Upper lobe of left lung (tissue), 6 donors: ENCODE data around the gene HTR2A. TPM values are rescaled to one million over a fixed set of nuclear protein-coding genes. Genes with fewer than 3 reads are reported as not detected.

Experiments used
- ATAC-seq, 2 donors: fragments of 200-7000 bp; cut with Tn5 transposase; one replicate each; pipeline ENCODE4 v1.9.1; 2022; ENCODE audit warnings: mild to moderate bottlenecking in 2 of 2, moderate library complexity in 2 of 2; ENCODE audit not compliant: low FRiP score in 2 of 2
- DNase-seq, 2 donors: peaks; one replicate each; pipeline ENCODE4 v3.0.0-alpha.2; 2019 to 2020
- H3K27ac ChIP-seq, 4 donors: fragments of 200-600 bp; sonication (generic); one replicate each; pipeline ENCODE4 v1.5.1; 2016 to 2019
- H3K27me3 ChIP-seq, 4 donors: fragments of 200-600 bp; sonication (generic); one replicate each; pipeline ENCODE4 v1.5.1; 2017 to 2019
- H3K36me3 ChIP-seq, 4 donors: fragments of 200-600 bp; sonication (generic); one replicate each; pipeline ENCODE4 v1.5.1; 2016 to 2019
- H3K4me1 ChIP-seq, 4 donors: fragments of 200-600 bp; sonication (generic); one replicate each; pipeline ENCODE4 v1.5.1; 2018 to 2019
- H3K4me3 ChIP-seq, 4 donors: fragments of 200-600 bp; sonication (generic); one replicate each; pipeline ENCODE4 v1.5.1; 2017 to 2019; ENCODE audit warnings: mild to moderate bottlenecking in 2 of 4, moderate library complexity in 1 of 4
- H3K9me3 ChIP-seq, 4 donors: fragments of 200-600 bp; sonication (generic); one replicate each; pipeline ENCODE4 v1.5.1; 2018 to 2019
- CTCF ChIP-seq, 6 experiments: fragments of 450-650 bp in 4 of 6; fragments of 200-600 bp in 2 of 6; sonication (generic) in 2 of 6; IDR thresholded peaks; one replicate each; pipeline ENCODE4 v1.5.1; 2016 to 2019; ENCODE audit warnings: antibody characterized with exemption in 6 of 6
- EP300 ChIP-seq, 4 donors: sonication (generic); formaldehyde crosslinking; IDR thresholded peaks; one replicate each; pipeline ENCODE4 v1.5.1; 2017; ENCODE audit warnings: antibody characterized with exemption in 4 of 4, control low read depth in 2 of 4
- POLR2A ChIP-seq, 4 donors: fragments of 450-650 bp; IDR thresholded peaks; one replicate each; pipeline ENCODE4 v1.5.1; 2016 to 2017; ENCODE audit warnings: antibody characterized with exemption in 4 of 4, mild to moderate bottlenecking in 2 of 4
- POLR2AphosphoS5 ChIP-seq, 2 donors: sonication (generic); formaldehyde crosslinking; IDR thresholded peaks; one replicate each; pipeline ENCODE4 v1.5.1; 2017; ENCODE audit warnings: antibody characterized with exemption in 2 of 2
- WGBS, 2 donors: methylation state at CpG; one replicate each; pipeline ENCODE4 v1.1.5; 2017 to 2018; 5-methylcytosine and 5-hydroxymethylcytosine counted together
- total RNA-seq, 6 donors: library from RNA; depleted of rRNA in 4 of 6; stranded (reverse); fragments of >200 nt in 4 of 6; gene quantifications; one replicate each; pipeline versions ENCODE4 v1.1.0 to v1.2.1, GENCODE V29; 2016 to 2021
- donor health status: DM: no; HTN: no; CAD: no; lungs with moderate emphysema.
- donor health status: DM: no; HTN: yes; CAD: no; lungs with severe emphysema.

The HTR2A gene
- total RNA-seq, 6 donors from 2014 or later: 0.15 to 0.57 (median 0.30) TPM; not detected in 3

GRCh38 chr13:46804391-46804815 is 92.5 kb downstream of the HTR2A start:
- DNase-seq (no peak), ATAC-seq (no peak)
- Histone ChIP-seq H3K9me3 (no peaks in the 10 kb centered on the region), H3K27ac (no peak overlapping the region), H3K27me3 (no peaks in the 10 kb centered on the region), H3K36me3 (no peaks in the 10 kb centered on the region), H3K4me1 (no peaks in the 10 kb centered on the region), H3K4me3 (no peak overlapping the region)
- WGBS, 2 donors: 95 to 97% methylated on average over 2 to 3 of the region's 3 CpGs
- TF ChIP-seq CTCF (IDR thresholded peaks at IDR 0.05) (no peak), POLR2AphosphoS5 (IDR thresholded peaks at IDR 0.05) (no peak), EP300 (IDR thresholded peaks at IDR 0.05) (no peak), POLR2A (IDR thresholded peaks at IDR 0.05) (no peak)

GRCh38 chr13:46803586-46803985 is 93.3 kb downstream of the HTR2A start:
- DNase-seq: no peak
- Histone ChIP-seq H3K27ac (no peak overlapping the region), H3K9me3 (no peaks in the 10 kb centered on the region), H3K4me1 (no peaks in the 10 kb centered on the region), H3K27me3 (no peaks in the 10 kb centered on the region), H3K36me3 (no peaks in the 10 kb centered on the region), H3K4me3 (no peak overlapping the region)
- no peak for ATAC-seq
- WGBS, 2 donors: 92 to 95% methylated on average over 5 of the region's 5 CpGs
- TF ChIP-seq POLR2AphosphoS5 (IDR thresholded peaks at IDR 0.05): no peak

- WGBS, 2 donors: 45 to 58% methylated on average over 1 of the region's 1 CpG
- no peak for DNase-seq
- no peak for TF ChIP-seq EP300 (IDR thresholded peaks at IDR 0.05)
- no peak for TF ChIP-seq POLR2A (IDR thresholded peaks at IDR 0.05)
- no peak overlapping the region for H3K27ac ChIP-seq
- ATAC-seq: no peak
- no peaks in the 10 kb centered on the region for H3K9me3 ChIP-seq
- H3K4me1 ChIP-seq: peaks cover 0 to 11% (median 6%) of the 10 kb centered on the region in 4 donors
- no peaks in the 10 kb centered on the region for H3K36me3 ChIP-seq
- no peak overlapping the region for H3K4me3 ChIP-seq
- H3K27me3 ChIP-seq: no peaks in the 10 kb centered on the region
Measured at GRCh38 chr13:46801858-46802257, 95.0 kb downstream of the HTR2A start.

- DNase-seq (no peak), ATAC-seq (no peak)
- Histone ChIP-seq H3K4me3 (no peak overlapping the region), H3K4me1 (peaks cover 20 to 33% (median 26%) of the 10 kb centered on the region in 4 donors), H3K27me3 (no peaks in the 10 kb centered on the region), H3K27ac (no peak overlapping the region), H3K9me3 (no peaks in the 10 kb centered on the region), H3K36me3 (no peaks in the 10 kb centered on the region)
- 36 to 65% methylated on average over 4 of the region's 4 CpGs for WGBS, 2 donors
- no peak for TF ChIP-seq POLR2AphosphoS5 (IDR thresholded peaks at IDR 0.05)
- TF ChIP-seq EP300 (IDR thresholded peaks at IDR 0.05): no peak
- no peak for TF ChIP-seq CTCF (IDR thresholded peaks at IDR 0.05)
- no peak for TF ChIP-seq POLR2A (IDR thresholded peaks at IDR 0.05)
Measured at GRCh38 chr13:46799139-46799538, 97.7 kb downstream of the HTR2A start.

- H3K4me1 ChIP-seq: peaks cover 21 to 42% (median 31%) of the 10 kb centered on the region in 4 donors
- H3K27me3 ChIP-seq: no peaks in the 10 kb centered on the region
- no peaks in the 10 kb centered on the region for H3K9me3 ChIP-seq
- ATAC-seq: no peak
- TF ChIP-seq POLR2A (IDR thresholded peaks at IDR 0.05) (no peak), CTCF (IDR thresholded peaks at IDR 0.05) (no peak), POLR2AphosphoS5 (IDR thresholded peaks at IDR 0.05) (no peak), EP300 (IDR thresholded peaks at IDR 0.05) (no peak)
- peak overlapping the region in 3 of 4 donors; percentile 71 to 93 (median 89) for H3K4me3 ChIP-seq
- peak overlapping the region; percentile 91 to 96 (median 95) for H3K27ac ChIP-seq
- 41 to 49% methylated on average over 8 of the region's 9 CpGs for WGBS, 2 donors
- H3K36me3 ChIP-seq: no peaks in the 10 kb centered on the region
- DNase-seq: no peak
Measured at GRCh38 chr13:46797501-46798237, 99.2 kb downstream of the HTR2A start.
